Activated T-cell treated with anti-CD3 and anti-CD28 coated beads, Interleukin-2, amount 50 U/mL, for 4 hours (primary cell): ENCODE results near the gene COPS4. TPM values are rescaled to one million over a fixed set of nuclear protein-coding genes. Genes with fewer than 3 reads are reported as not detected.
"Not testable (repeated sequence)": the region's sequence is repeated elsewhere in the genome, so short reads cannot be mapped to it uniquely, and the experiment has no call there.

Source experiments
- ATAC-seq, 2 donors: fragments of 200-7000 bp; cut with Tn5 transposase; one replicate each; pipeline ENCODE4 v1.10.0; 2021
- DNase-seq: peaks from one replicate; pipeline ENCODE4 v3.0.0-alpha.2; 2020
- H3K27me3 Mint-ChIP-seq: one replicate; pipeline ENCODE4 v1.8.0; 2021; ENCODE audit warnings: low read depth, mixed read lengths
- H3K36me3 Mint-ChIP-seq: one replicate; pipeline ENCODE4 v1.8.0; 2022; ENCODE audit warnings: mixed read lengths; ENCODE audit not compliant: insufficient read depth
- H3K4me1 Mint-ChIP-seq: one replicate; pipeline ENCODE4 v1.8.0; 2021; ENCODE audit warnings: low read depth, mixed read lengths
- H3K4me3 Mint-ChIP-seq: one replicate; pipeline ENCODE4 v1.8.0; 2021; ENCODE audit warnings: mild to moderate bottlenecking, moderate library complexity, mixed read lengths
- H3K9me3 Mint-ChIP-seq: one replicate; pipeline ENCODE4 v1.8.0; 2021; ENCODE audit warnings: mixed read lengths
- total RNA-seq, 3 donors: library from RNA; stranded (reverse); gene quantifications; one replicate each; pipeline ENCODE4 v1.2.1, GENCODE V29; 2021

The COPS4 gene
- total RNA-seq, 3 donors from 2014 or later = 40.7 to 43.1 (median 41.2) TPM

DNA sequence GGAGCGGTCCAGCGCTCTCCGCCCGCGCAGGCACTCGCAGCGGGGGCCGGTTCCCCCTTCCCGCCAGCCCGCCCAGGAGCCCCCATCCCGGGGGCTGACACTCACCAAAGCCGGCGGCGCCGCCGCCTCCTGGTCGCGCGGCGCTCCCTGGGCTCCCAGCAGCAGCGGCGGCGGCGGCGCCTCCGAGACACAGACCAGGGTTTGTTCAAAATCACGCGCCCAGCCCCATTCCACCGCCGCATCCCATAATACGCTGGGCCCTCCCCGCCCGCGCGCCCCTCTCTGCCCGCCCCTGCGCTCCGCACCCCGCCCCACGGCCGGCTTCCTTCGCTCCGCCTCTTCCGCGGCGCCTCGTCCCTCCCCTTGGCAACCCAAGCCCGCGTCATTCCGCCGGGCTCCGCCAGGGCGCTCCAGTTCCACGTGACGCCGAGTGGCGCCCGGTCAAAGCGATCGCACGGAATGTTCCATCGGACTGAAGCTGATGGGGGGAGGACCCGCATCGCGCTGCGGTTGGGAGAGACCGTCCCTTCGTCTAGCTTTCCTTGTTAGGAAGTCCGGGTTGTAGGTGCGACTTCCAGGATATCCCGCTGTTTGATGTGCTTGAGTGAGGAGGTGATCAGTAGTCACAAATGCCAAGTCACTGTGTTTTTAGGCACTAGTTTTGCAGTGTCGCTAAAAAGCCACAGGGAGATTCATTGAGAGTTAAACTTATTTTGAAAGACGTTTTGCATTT, 22.1 kb upstream of the COPS4 start:
- peaks cover 40% of the 10 kb centered on the region for H3K4me1 Mint-ChIP-seq
- ATAC-seq (peak; percentile 86 to 89), DNase-seq (peak; percentile 96)
- H3K36me3 Mint-ChIP-seq = peaks cover 1% of the 10 kb centered on the region
- no peaks in the 10 kb centered on the region for H3K27me3 Mint-ChIP-seq
- H3K9me3 Mint-ChIP-seq = no peaks in the 10 kb centered on the region
- H3K4me3 Mint-ChIP-seq = peak overlapping the region; percentile 89

DNA sequence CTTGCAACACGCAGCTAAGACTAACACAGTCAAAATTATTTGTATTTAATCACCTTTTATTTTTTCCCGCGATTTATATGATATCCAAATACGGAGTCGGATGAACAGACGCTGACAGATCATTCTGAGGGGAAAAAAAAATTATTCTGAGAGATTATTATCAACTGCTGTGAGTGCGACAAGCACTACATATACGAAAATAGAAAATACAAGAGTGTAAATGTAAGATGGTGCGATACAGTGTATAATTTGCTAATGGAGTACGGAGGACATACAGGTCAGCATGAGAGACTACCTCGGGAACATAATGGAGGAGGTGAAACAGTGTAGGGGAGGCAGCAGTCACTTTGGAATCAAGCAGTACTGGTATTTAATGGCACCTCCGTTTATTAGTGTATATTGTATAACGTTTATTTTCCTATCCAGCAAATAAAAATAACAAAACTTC, 21.5 kb upstream of the COPS4 start:
- Mint-ChIP-seq H3K27me3 (no peaks in the 10 kb centered on the region), H3K4me1 (peaks cover 35% of the 10 kb centered on the region), H3K36me3 (no peaks in the 10 kb centered on the region), H3K9me3 (no peaks in the 10 kb centered on the region), H3K4me3 (peak overlapping the region; percentile 89)
- no peak for DNase-seq
- no peak for ATAC-seq

DNA sequence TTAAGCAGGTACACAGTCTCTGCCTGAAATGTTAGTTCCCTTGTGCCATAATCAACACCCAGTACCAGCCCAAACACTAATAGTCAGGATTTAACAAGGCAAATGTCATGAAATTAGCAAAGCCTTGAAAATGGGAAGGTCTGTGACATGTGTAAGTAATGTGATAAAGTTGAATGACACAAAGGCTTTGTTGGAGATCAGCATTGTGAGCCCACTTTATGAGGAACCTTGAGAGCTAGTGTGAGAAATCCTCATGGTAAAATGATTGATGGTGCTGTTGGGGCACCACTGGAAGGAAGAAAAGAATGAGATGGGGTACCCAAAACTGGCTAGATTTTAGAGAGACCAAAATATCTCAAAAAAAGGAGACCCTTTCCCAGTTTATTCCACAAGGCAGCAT, 21.1 kb upstream of the COPS4 start:
- Mint-ChIP-seq H3K36me3 (no peaks in the 10 kb centered on the region), H3K27me3 (no peaks in the 10 kb centered on the region), H3K4me1 (peaks cover 33% of the 10 kb centered on the region), H3K4me3 (peak overlapping the region; percentile 89), H3K9me3 (no peaks in the 10 kb centered on the region)
- ATAC-seq (no peak), DNase-seq (no peak)

DNA sequence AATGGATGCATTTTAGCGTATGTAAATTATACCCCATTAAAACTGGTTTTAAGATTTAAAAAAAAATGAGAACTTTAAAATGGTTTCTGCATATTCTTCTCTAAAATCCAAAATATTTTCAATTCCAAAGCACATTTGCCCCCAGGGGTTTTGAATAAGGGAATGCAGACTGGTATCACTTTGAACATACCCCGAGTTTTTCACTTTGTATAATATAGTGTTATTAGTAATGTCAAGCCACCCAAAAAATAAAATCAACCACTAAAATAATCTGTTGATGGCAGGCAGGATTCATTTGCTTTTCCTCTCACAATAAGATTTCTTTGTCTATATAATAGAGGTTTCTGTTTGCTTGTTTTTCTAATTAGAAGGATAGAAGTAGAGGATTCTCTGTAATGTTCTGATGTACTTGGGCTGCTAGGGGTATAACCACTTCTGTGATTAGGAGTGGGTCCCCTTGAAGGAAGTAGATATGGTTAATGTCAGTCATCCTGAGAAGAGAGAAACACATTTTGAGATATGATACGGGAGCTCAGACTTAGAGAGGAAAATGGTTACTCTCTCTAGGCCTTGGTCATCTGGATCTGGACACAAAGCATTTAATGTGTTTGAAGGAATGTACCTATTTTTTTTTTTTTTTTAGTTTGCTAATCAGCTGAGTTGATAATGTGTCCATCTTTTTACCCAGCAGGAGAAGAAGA, 15.0 kb upstream of the COPS4 start:
- Mint-ChIP-seq H3K36me3 (no peaks in the 10 kb centered on the region), H3K27me3 (no peaks in the 10 kb centered on the region), H3K4me3 (no peak overlapping the region), H3K4me1 (peaks cover 6% of the 10 kb centered on the region), H3K9me3 (peaks cover 2% of the 10 kb centered on the region)
- DNase-seq (no peak), ATAC-seq (peak in 1 of 2 donors; percentile 37)

DNA sequence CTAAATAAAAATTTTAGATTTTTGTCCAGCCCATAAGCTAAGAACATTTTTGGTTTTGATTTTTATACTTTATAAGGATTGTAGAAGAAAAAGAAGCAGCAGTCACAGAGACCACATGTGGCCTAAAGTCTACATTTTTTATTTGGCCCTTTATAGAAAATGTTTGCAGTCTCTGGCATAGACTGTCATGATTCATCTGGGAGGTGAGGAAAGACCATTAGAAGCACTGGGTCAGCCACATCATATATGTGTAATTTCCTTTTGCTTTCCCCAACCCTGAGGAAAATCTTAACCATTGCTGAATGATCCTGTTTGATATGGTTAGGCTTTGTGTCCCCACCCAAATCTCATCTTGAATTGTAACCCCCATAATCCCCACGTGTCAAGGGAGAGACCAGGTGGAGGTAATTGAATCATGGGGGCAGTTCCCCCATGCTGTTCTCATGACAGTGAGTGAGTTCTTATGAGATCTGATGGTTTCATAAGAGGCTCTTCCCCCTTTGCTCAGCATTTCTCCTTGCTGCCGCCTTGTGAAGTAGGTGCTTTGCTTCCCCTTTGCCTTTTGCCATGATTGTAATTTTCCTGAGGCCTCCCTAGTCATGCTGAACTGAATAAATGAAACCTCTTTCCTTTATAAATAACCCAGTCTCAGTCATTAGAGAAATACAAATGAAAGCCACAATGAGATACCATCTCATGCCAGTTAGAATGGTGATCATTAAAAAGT, 12.1 kb upstream of the COPS4 start:
- Mint-ChIP-seq H3K4me1 (peaks cover 6% of the 10 kb centered on the region), H3K27me3 (no peaks in the 10 kb centered on the region), H3K4me3 (no peak overlapping the region), H3K9me3 (peaks cover 4% of the 10 kb centered on the region), H3K36me3 (no peaks in the 10 kb centered on the region)
- ATAC-seq (no peak), DNase-seq (no peak)

DNA sequence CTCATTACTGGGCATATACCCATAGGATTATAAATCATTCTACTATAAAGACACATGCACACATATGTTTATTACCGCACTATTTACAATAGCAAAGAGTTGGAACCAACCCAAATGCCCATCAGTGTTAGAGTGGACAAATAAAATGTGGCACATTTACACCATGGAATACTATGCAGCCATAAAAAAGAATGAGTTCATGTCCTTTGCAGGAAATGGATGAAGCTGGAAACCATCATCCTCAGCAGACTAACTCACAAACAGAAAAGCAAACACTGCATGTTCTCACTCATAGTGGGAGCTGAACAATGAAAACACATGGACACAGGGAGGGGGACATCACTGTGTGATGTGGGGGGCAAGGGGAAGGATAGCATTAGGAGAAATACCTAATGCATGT, 11.4 kb upstream of the COPS4 start:
- H3K27me3 Mint-ChIP-seq, H3K36me3 Mint-ChIP-seq, ATAC-seq, H3K9me3 Mint-ChIP-seq, DNase-seq, H3K4me3 Mint-ChIP-seq, H3K4me1 Mint-ChIP-seq: not testable (repeated sequence)

DNA sequence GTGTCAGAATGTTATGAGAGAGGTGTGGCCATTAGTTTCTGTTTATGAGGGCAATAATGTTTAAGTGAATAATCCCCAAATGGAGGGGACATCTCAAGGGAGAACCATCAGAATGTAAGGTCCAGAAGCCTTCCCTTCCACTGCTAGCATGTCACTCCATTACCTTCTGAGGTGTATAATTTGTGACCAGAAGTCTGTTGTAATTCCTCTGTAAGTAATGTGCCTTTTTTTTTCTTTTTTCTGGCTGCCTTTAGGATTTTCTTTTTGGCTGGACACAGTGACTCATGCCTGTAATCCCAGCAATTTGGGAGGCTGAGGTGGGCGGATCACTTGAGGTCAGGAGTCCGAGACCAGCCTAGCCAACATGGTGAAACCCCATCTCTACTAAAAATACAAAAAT, 10.8 kb upstream of the COPS4 start:
- peaks cover 6% of the 10 kb centered on the region for H3K4me1 Mint-ChIP-seq
- H3K27me3 Mint-ChIP-seq = no peaks in the 10 kb centered on the region
- H3K36me3 Mint-ChIP-seq = no peaks in the 10 kb centered on the region
- no peak for DNase-seq
- no peak overlapping the region for H3K4me3 Mint-ChIP-seq
- ATAC-seq = no peak
- H3K9me3 Mint-ChIP-seq = peaks cover 4% of the 10 kb centered on the region

DNA sequence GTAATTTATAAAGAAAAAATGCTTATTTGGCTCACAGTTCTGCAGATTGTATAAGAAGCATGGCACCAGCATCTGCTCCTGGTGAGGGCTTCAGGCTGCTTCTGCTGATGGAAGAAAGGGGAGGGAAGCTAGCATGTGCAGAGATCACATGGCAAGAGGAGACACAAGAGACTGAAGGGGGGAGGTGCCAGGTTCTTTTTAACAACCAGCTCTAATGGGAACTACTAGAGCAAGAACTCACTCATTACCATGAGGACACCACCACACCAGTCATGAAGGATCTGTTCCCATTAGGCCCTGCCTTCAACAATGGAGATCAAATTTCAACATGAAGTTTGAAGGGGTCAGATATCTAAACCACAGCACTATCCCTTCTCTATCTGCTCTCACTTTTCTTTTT, 9.4 kb upstream of the COPS4 start:
- no peaks in the 10 kb centered on the region for H3K27me3 Mint-ChIP-seq
- DNase-seq = no peak
- H3K4me1 Mint-ChIP-seq = no peaks in the 10 kb centered on the region
- H3K9me3 Mint-ChIP-seq = peaks cover 4% of the 10 kb centered on the region
- H3K36me3 Mint-ChIP-seq = no peaks in the 10 kb centered on the region
- no peak overlapping the region for H3K4me3 Mint-ChIP-seq
- ATAC-seq = no peak

DNA sequence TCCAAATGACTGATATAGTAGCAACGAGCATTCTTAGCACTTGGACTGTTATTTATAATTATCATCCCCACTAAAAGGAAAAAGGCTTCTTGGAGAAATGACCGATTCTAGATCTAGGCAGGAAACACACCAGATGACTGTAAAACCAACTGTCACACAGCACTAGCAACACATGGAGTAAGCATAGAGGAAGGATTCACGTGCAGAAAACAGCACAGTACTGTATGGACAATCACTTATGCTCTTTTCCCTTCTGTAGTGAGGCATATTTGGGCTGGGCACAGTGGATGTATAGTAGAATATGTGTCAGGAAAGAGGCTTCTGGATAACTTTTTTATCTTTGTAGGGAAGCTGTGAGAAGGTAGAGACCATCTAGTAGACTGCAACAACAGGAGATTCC, 6.0 kb upstream of the COPS4 start:
- Mint-ChIP-seq H3K4me3 (no peak overlapping the region), H3K36me3 (no peaks in the 10 kb centered on the region), H3K9me3 (peaks cover 4% of the 10 kb centered on the region), H3K27me3 (no peaks in the 10 kb centered on the region), H3K4me1 (no peaks in the 10 kb centered on the region)
- DNase-seq (no peak), ATAC-seq (no peak)

DNA sequence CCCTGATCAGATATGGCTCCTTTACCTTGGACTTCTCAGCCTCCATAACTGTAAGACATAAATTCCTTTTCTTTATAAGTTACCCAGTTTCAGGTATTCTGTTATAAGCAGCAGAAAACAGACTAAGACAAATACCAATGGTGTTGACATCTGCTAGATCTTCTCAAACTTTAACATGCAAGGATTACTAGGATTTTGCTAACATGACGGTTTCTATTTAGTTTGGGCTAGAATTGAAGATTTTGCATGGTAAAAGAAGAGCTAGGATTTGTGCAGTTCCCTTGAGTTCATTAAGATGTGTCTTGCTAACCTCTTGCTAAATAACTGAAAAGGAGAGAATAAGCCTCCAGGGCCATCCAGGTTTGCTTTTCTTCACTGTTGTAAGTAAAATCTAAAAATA, 5.3 kb upstream of the COPS4 start:
- Mint-ChIP-seq H3K4me1 (no peaks in the 10 kb centered on the region), H3K9me3 (peaks cover 4% of the 10 kb centered on the region), H3K27me3 (no peaks in the 10 kb centered on the region), H3K4me3 (no peak overlapping the region), H3K36me3 (no peaks in the 10 kb centered on the region)
- DNase-seq = no peak
- no peak for ATAC-seq

DNA sequence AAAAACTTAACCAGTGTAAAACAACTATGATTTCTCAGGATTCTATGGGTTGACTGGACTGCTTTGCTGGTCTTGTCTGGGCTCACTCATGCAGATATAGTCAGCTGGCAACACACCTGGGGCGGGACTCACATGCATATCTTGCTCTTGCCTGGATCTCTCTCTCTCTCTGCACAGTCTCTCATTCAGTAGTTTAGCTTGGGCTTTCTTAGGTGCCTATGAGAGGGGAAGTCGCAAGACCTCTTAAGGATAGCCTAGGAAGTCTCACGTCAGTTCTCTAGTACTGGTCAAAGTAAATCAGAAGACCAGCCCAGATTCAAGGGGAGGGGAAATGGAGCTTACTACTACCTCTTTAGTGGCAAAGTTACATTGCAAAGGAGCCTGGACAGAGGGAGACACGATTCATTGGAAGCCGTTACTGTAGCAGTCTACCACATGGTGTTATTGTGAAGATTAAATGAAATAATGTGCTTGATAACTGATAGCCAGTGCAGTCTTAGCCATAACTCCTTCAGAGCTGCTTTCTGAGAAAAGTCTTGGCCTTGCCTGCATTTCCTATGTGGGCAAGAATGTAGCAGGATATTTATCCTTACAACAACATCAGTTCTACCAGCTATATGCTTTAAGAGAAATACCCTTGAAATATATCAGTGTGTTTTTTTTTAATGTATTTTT, 2.1 kb downstream of the COPS4 start:
- DNase-seq (no peak), ATAC-seq (no peak)
- Mint-ChIP-seq H3K36me3 (peaks cover 4% of the 10 kb centered on the region), H3K27me3 (no peaks in the 10 kb centered on the region), H3K4me1 (peaks cover 38% of the 10 kb centered on the region), H3K4me3 (peak overlapping the region; percentile 93), H3K9me3 (no peaks in the 10 kb centered on the region)

DNA sequence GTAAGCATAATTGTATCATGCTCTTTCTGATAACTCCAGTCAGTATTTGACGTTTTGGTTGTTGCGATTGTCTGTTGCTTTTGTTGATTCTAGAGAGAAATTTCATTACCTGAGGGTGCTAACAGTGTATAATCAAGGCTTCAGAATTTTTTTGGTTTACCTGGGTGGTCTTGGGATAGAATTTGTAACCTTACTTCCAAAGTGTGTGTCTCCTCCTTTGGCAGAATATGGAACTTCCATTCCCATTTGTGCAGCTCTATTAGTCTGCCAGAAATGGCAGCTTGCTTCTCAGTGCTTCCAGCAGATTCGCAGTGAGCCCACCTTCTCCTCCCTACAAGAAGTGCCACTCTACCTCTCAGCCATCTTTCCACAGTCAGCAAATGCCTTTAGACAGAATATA, 5.3 kb downstream of the COPS4 start:
- Mint-ChIP-seq H3K4me1 (peaks cover 43% of the 10 kb centered on the region), H3K4me3 (no peak overlapping the region), H3K9me3 (no peaks in the 10 kb centered on the region), H3K27me3 (no peaks in the 10 kb centered on the region), H3K36me3 (peaks cover 4% of the 10 kb centered on the region)
- DNase-seq (no peak), ATAC-seq (no peak)

DNA sequence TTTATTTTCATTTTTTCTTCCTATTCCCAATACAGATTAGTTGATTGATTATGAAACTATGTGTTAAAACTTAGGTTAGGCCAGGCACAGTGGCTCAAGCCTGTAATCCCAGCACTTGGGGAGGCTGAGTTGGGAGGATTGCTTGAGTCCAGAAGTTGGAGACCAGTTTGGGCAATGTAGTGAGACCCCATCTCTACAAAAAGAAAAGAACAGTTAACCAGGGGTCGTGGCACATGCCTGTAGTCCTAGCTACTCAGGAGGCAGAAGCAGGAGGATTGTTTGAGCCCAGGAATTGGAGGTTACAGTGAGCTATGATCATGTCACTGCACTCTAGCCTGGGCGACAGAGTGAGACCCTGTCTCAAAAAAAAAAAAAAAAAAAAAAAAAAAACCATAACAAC, 8.2 kb downstream of the COPS4 start:
- not testable (repeated sequence) for H3K9me3 Mint-ChIP-seq, ATAC-seq

DNA sequence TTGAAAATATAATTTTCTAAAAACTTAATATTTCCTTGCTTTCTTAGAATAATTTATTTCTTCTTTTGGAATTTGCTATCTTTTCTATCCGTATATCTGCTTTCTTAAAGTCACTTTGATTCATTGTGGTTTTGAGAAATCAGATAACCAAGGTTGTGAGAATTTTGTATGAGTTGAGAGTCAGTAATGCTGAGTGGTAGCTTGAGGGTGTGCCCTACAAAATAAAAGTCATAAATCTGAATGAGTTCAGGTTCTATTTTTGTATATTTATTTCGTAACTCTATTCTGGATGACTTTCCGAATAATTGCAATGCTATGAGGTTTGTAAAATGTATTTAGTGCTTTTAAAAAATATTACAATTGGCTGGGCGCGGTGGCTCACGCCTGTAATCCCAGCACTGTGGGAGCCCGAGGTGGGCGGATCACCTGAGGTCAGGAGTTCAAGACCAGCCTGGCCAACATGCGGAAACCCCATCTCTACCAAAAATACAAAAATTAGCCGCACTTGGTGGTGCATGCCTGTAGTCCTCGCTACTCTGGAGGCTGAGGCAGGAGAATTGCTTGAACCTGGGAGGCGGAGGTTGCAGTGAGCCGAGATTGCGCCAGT, 8.9 kb downstream of the COPS4 start:
- peaks cover 6% of the 10 kb centered on the region for H3K36me3 Mint-ChIP-seq
- peaks cover 25% of the 10 kb centered on the region for H3K4me1 Mint-ChIP-seq
- ATAC-seq (no peak), DNase-seq (no peak)
- no peak overlapping the region for H3K4me3 Mint-ChIP-seq
- no peaks in the 10 kb centered on the region for H3K9me3 Mint-ChIP-seq
- H3K27me3 Mint-ChIP-seq = no peaks in the 10 kb centered on the region

More for the DNA sequence above, 8.2 kb downstream of the COPS4 start:
- not testable (repeated sequence) for H3K27me3 Mint-ChIP-seq, H3K4me3 Mint-ChIP-seq, DNase-seq, H3K36me3 Mint-ChIP-seq
- peaks cover 28% of the 10 kb centered on the region for H3K4me1 Mint-ChIP-seq
